LNCaP clone FGC (cell line): ENCODE measurements around the gene SRGAP3.

Source experiments
- DNase-seq: peaks from one replicate; pipeline ENCODE4 v3.0.0-alpha.2; 2011; ENCODE audit warnings: low read depth
- H3K4me3 ChIP-seq: 2 replicates; pipeline ENCODE4 v1.5.1; 2011; ENCODE audit warnings: mild to moderate bottlenecking, low read depth, low read length, control low read depth
- CTCF ChIP-seq: IDR thresholded peaks from 2 replicates; pipeline ENCODE4 v1.5.1; 2012; ENCODE audit warnings: mild to moderate bottlenecking; ENCODE audit not compliant: control insufficient read depth, insufficient read depth; ENCODE audit errors: extremely low read depth

Gene SRGAP3

GRCh38 chr3:8996681-8997121, 252.7 kb downstream of the SRGAP3 start:
- H3K4me3 ChIP-seq: no peak overlapping the region
- peak; percentile 25 for TF ChIP-seq CTCF
- DNase-seq: peak; percentile 11

GRCh38 chr3:8996216-8996615, 253.2 kb downstream of the SRGAP3 start:
- no peak for DNase-seq
- no peak overlapping the region for H3K4me3 ChIP-seq
- no peak for TF ChIP-seq CTCF

- no peak for TF ChIP-seq CTCF
- no peak for DNase-seq
- no peak overlapping the region for H3K4me3 ChIP-seq
Measured at GRCh38 chr3:8994226-8994625, 255.2 kb downstream of the SRGAP3 start.

GRCh38 chr3:8993331-8993730, 256.1 kb downstream of the SRGAP3 start:
- H3K4me3 ChIP-seq: no peak overlapping the region
- DNase-seq: no peak
- TF ChIP-seq CTCF: no peak

- H3K4me3 ChIP-seq: no peak overlapping the region
- no peak for TF ChIP-seq CTCF
- DNase-seq: no peak
Measured at GRCh38 chr3:8992854-8993253, 256.6 kb downstream of the SRGAP3 start.

GRCh38 chr3:8992199-8992598, 257.2 kb downstream of the SRGAP3 start:
- no peak for TF ChIP-seq CTCF
- H3K4me3 ChIP-seq: no peak overlapping the region
- no peak for DNase-seq
